Measurements from ENCODE around the gene NCCRP1. TPM values are rescaled to one million over a fixed set of nuclear protein-coding genes. Genes with fewer than 3 reads are reported as not detected.

The NCCRP1 gene
- total RNA-seq, 3 donors from 2014 or later = not detected

- no peak for DNase-seq
- H3K4me3 Mint-ChIP-seq = no peak overlapping the region
- H3K36me3 Mint-ChIP-seq (ENCODE audit: insufficient read depth) = peaks cover under 1% of the 10 kb centered on the region
- no peaks in the 10 kb centered on the region for H3K4me1 Mint-ChIP-seq (ENCODE audit: low read depth)
- H3K9me3 Mint-ChIP-seq = no peaks in the 10 kb centered on the region
- H3K27me3 Mint-ChIP-seq (ENCODE audit: low read depth) = peaks cover 2% of the 10 kb centered on the region
- no peak for ATAC-seq
Observed at GRCh38 chr19:39183104-39183503, 13.7 kb upstream of the NCCRP1 start.

- H3K4me3 Mint-ChIP-seq = no peak overlapping the region
- DNase-seq = no peak
- H3K4me1 Mint-ChIP-seq (ENCODE audit: low read depth) = no peaks in the 10 kb centered on the region
- H3K9me3 Mint-ChIP-seq = no peaks in the 10 kb centered on the region
- no peak for ATAC-seq
- H3K36me3 Mint-ChIP-seq (ENCODE audit: insufficient read depth) = no peaks in the 10 kb centered on the region
- H3K27me3 Mint-ChIP-seq (ENCODE audit: low read depth) = peaks cover 9% of the 10 kb centered on the region
Observed at GRCh38 chr19:39186391-39186790, 10.4 kb upstream of the NCCRP1 start.

- no peak for ATAC-seq
- Mint-ChIP-seq H3K9me3 (no peaks in the 10 kb centered on the region), H3K4me1 (ENCODE audit: low read depth) (no peaks in the 10 kb centered on the region), H3K36me3 (ENCODE audit: insufficient read depth) (no peaks in the 10 kb centered on the region), H3K27me3 (ENCODE audit: low read depth) (peaks cover 14% of the 10 kb centered on the region), H3K4me3 (no peak overlapping the region)
- no peak for DNase-seq
Observed at GRCh38 chr19:39187552-39187943, 9.2 kb upstream of the NCCRP1 start.

GRCh38 chr19:39188960-39189359 lies 7.8 kb upstream of the NCCRP1 start:
- Mint-ChIP-seq H3K9me3 (no peaks in the 10 kb centered on the region), H3K4me3 (no peak overlapping the region), H3K36me3 (ENCODE audit: insufficient read depth) (no peaks in the 10 kb centered on the region), H3K27me3 (ENCODE audit: low read depth) (peaks cover 24% of the 10 kb centered on the region), H3K4me1 (ENCODE audit: low read depth) (no peaks in the 10 kb centered on the region)
- no peak for ATAC-seq
- no peak for DNase-seq

- Mint-ChIP-seq H3K4me1 (ENCODE audit: low read depth) (peaks cover 8% of the 10 kb centered on the region), H3K27me3 (ENCODE audit: low read depth) (peaks cover 40% of the 10 kb centered on the region), H3K36me3 (ENCODE audit: insufficient read depth) (no peaks in the 10 kb centered on the region), H3K9me3 (no peaks in the 10 kb centered on the region), H3K4me3 (no peak overlapping the region)
- ATAC-seq (no peak), DNase-seq (no peak)
Observed at GRCh38 chr19:39190768-39191167, 6.0 kb upstream of the NCCRP1 start.

GRCh38 chr19:39192846-39193245 lies 3.9 kb upstream of the NCCRP1 start:
- ATAC-seq (no peak), DNase-seq (no peak)
- Mint-ChIP-seq H3K9me3 (no peaks in the 10 kb centered on the region), H3K27me3 (ENCODE audit: low read depth) (peaks cover 55% of the 10 kb centered on the region), H3K36me3 (ENCODE audit: insufficient read depth) (no peaks in the 10 kb centered on the region), H3K4me3 (no peak overlapping the region), H3K4me1 (ENCODE audit: low read depth) (peaks cover 23% of the 10 kb centered on the region)

GRCh38 chr19:39193803-39194202 lies 3.0 kb upstream of the NCCRP1 start:
- ATAC-seq = no peak
- Mint-ChIP-seq H3K4me1 (ENCODE audit: low read depth) (peaks cover 23% of the 10 kb centered on the region), H3K4me3 (no peak overlapping the region), H3K9me3 (no peaks in the 10 kb centered on the region), H3K36me3 (ENCODE audit: insufficient read depth) (no peaks in the 10 kb centered on the region), H3K27me3 (ENCODE audit: low read depth) (peaks cover 60% of the 10 kb centered on the region)
- no peak for DNase-seq

GRCh38 chr19:39194832-39195542 lies 1.8 kb upstream of the NCCRP1 start:
- Mint-ChIP-seq H3K9me3 (no peaks in the 10 kb centered on the region), H3K27me3 (ENCODE audit: low read depth) (peaks cover 64% of the 10 kb centered on the region), H3K36me3 (ENCODE audit: insufficient read depth) (no peaks in the 10 kb centered on the region), H3K4me3 (no peak overlapping the region), H3K4me1 (ENCODE audit: low read depth) (peaks cover 23% of the 10 kb centered on the region)
- ATAC-seq (no peak), DNase-seq (no peak)

GRCh38 chr19:39195755-39196154 lies 1.0 kb upstream of the NCCRP1 start:
- no peaks in the 10 kb centered on the region for H3K9me3 Mint-ChIP-seq
- peaks cover 72% of the 10 kb centered on the region for H3K27me3 Mint-ChIP-seq (ENCODE audit: low read depth)
- no peak for ATAC-seq
- H3K4me1 Mint-ChIP-seq (ENCODE audit: low read depth) = peaks cover 23% of the 10 kb centered on the region
- H3K36me3 Mint-ChIP-seq (ENCODE audit: insufficient read depth) = no peaks in the 10 kb centered on the region
- H3K4me3 Mint-ChIP-seq = peak overlapping the region; percentile 22
- no peak for DNase-seq

GRCh38 chr19:39196320-39196719 lies 444 bp upstream of the NCCRP1 start:
- H3K27me3 Mint-ChIP-seq (ENCODE audit: low read depth) = peaks cover 77% of the 10 kb centered on the region
- ATAC-seq (no peak), DNase-seq (no peak)
- peaks cover 23% of the 10 kb centered on the region for H3K4me1 Mint-ChIP-seq (ENCODE audit: low read depth)
- H3K4me3 Mint-ChIP-seq = no peak overlapping the region
- H3K36me3 Mint-ChIP-seq (ENCODE audit: insufficient read depth) = no peaks in the 10 kb centered on the region
- no peaks in the 10 kb centered on the region for H3K9me3 Mint-ChIP-seq

- Mint-ChIP-seq H3K9me3 (no peaks in the 10 kb centered on the region), H3K4me1 (ENCODE audit: low read depth) (peaks cover 23% of the 10 kb centered on the region), H3K4me3 (no peak overlapping the region), H3K27me3 (ENCODE audit: low read depth) (peaks cover 85% of the 10 kb centered on the region), H3K36me3 (ENCODE audit: insufficient read depth) (no peaks in the 10 kb centered on the region)
- DNase-seq (no peak), ATAC-seq (no peak)
Observed at GRCh38 chr19:39197808-39198207, 1.0 kb downstream of the NCCRP1 start.

- H3K27me3 Mint-ChIP-seq (ENCODE audit: low read depth) = peaks cover 87% of the 10 kb centered on the region
- peaks cover 23% of the 10 kb centered on the region for H3K4me1 Mint-ChIP-seq (ENCODE audit: low read depth)
- H3K9me3 Mint-ChIP-seq = no peaks in the 10 kb centered on the region
- ATAC-seq = no peak
- H3K4me3 Mint-ChIP-seq = no peak overlapping the region
- H3K36me3 Mint-ChIP-seq (ENCODE audit: insufficient read depth) = no peaks in the 10 kb centered on the region
- DNase-seq = no peak
Observed at GRCh38 chr19:39199025-39199424, 2.3 kb downstream of the NCCRP1 start.

- no peaks in the 10 kb centered on the region for H3K9me3 Mint-ChIP-seq
- H3K36me3 Mint-ChIP-seq (ENCODE audit: insufficient read depth) = no peaks in the 10 kb centered on the region
- H3K4me3 Mint-ChIP-seq = no peak overlapping the region
- H3K4me1 Mint-ChIP-seq (ENCODE audit: low read depth) = peaks cover 20% of the 10 kb centered on the region
- ATAC-seq = no peak
- DNase-seq = no peak
- H3K27me3 Mint-ChIP-seq (ENCODE audit: low read depth) = peaks cover 87% of the 10 kb centered on the region
Observed at GRCh38 chr19:39200066-39200802, 3.5 kb downstream of the NCCRP1 start.

- H3K36me3 Mint-ChIP-seq (ENCODE audit: insufficient read depth) = no peaks in the 10 kb centered on the region
- H3K4me3 Mint-ChIP-seq = no peak overlapping the region
- ATAC-seq (no peak), DNase-seq (no peak)
- no peaks in the 10 kb centered on the region for H3K9me3 Mint-ChIP-seq
- peaks cover 82% of the 10 kb centered on the region for H3K27me3 Mint-ChIP-seq (ENCODE audit: low read depth)
- H3K4me1 Mint-ChIP-seq (ENCODE audit: low read depth) = peaks cover 15% of the 10 kb centered on the region
Observed at GRCh38 chr19:39200803-39201115, 4.0 kb downstream of the NCCRP1 start.

- Mint-ChIP-seq H3K36me3 (ENCODE audit: insufficient read depth) (no peaks in the 10 kb centered on the region), H3K4me3 (no peak overlapping the region), H3K9me3 (no peaks in the 10 kb centered on the region), H3K27me3 (ENCODE audit: low read depth) (peaks cover 64% of the 10 kb centered on the region), H3K4me1 (ENCODE audit: low read depth) (no peaks in the 10 kb centered on the region)
- DNase-seq = no peak
- no peak for ATAC-seq
Observed at GRCh38 chr19:39202998-39203355, 6.2 kb downstream of the NCCRP1 start.

All from activated T-cell treated with anti-CD3 and anti-CD28 coated beads, Interleukin-2, amount 50 U/mL, for 4 hours (primary cell).